NCI-H226 (cell line): ENCODE data around the gene G6PD.

Experiments used
- DNase-seq: peaks from one replicate; pipeline ENCODE4 v3.0.0-alpha.2; 2015

The G6PD gene

DNA sequence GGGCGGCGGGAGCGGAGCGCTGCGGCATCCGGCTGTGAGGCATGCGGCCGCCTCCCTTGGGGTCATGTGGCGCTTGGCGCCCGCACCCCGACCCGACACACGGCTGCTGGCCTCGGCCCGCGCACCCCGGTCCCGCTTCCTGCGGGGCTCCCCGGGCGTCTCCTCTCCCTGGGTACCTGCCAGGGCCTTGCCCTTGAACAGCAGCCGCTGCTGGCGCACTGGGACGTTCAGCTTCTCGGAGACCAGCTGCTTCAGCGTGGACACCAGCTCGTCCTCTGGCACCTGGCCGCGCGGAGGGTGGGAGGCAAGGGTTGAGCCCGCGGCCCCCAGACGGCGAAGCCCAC, 60.6 kb downstream of the G6PD start:
- no peak for DNase-seq

DNA sequence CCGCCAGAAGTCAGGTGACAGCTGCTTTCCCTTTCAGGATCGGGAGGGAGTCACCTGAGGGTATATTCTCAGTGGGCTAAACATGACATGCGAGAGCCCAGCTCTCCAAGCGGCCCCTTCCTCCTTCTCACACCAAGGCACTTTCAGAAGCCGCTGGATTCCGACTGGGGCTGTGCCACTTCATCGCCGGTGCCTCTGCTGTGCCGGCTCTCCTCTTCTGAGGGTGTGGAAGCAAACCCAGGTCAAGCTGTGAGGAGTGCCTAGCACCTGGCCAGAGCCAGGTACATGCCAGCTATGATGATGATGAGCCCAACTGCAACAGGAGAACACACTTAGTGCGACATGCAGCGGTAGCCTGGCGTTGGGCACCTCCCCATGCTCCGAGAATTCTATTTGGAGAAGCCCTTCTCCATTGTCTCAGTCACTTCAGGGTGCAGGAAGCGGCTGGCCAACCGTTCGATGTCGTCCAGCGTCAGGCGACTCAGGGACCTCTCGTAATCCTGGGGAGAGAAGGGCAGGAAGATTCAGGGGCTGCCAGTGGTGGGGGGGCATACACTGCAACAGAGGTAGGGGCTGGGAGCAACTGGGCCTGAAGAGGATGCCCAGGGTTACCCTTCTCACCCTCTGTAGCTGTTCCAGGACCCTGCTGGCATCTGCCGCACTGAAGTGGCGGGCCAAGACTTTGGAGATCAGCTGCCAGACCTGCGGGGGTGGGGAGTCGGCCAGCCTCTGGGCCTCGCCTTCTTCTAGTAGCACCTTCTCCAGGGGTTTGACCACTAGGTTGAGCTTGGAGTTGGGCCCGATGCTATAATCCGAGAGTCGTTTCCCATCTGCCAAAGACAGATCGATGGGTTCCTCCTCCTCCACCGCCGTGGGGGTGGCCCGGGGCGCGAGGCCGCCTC, 61.2 kb downstream of the G6PD start:
- no peak for DNase-seq

DNA sequence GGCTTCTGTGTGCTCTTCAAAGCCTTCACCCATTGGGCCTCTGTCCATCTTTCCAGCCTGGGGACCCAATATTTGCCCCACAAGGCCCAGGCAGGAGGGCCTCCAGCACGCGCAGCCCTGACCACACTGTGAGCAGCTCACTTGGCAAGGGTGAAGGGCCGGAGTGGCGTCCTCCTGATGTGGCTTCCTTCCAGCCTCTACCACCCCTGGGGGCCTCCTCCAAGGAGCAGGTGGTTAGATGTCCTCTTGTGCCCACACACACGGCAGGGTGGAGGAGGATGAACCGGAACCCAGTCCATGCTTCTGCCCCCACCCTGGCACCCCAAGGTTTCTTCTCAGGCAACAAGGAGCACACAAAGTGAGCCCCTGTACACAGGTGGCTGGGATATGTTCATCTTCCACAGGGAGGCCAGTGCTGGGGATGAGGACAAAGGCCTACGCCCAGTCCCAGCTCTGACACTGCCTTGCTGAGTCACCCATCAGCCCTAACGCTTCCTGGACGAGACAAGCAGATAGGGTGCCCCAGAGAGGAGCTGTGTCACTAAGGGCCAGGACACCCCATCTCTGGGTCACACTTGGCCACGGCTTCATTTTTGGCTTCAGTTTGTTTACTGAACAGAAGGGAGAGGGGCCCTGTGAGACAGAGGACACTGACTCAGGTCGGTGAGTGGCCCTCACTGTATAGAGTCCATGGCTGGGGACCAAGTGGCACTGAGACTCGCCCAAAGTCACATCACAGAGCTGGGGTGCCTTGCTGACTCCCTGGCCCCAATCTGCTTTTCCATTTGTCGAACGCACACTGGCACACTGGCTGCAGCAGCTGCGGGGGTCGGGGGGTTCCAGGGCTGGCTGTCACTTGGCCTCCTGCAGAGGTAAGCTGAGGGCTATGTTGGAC, 62.1 kb downstream of the G6PD start:
- DNase-seq = no peak

DNA sequence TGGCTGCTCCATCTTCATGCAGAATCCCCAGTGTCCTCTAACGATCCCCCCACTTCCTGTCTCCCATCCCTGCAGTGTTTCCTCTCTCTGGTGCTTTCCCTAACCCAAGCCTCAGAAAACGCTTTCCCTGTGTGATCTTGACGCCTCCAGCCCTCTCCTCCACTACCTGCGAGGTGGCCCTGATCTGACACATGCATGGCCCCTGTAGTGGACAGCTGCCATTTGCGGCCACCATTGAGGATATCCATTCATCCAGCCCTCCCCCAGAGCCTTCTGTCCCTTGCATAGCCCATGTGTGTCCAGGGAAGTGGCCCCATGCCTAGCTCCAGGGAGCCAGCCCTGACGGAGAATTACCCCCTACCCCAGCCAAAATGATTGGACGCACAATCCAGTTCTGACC, 63.3 kb downstream of the G6PD start:
- no peak for DNase-seq

DNA sequence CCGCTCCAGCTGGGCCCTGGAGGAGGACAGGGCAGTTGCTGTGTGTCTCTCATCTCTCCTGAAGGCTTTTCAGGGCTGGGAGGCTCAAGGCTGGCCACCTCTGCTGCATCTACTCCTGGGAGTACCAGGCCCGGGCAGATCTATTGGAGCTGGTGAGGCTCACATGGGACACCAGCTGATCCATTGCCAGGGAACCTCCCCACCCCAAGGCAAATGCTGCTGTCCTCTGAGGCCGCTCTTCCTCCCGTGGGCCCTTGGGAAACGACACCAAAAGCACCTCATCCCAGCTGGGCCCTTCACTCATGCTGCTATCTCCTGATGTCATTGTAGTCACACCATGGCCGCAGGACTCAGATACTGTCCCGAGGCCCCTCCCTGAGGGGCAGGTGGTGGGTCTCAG, 63.9 kb downstream of the G6PD start:
- no peak for DNase-seq

DNA sequence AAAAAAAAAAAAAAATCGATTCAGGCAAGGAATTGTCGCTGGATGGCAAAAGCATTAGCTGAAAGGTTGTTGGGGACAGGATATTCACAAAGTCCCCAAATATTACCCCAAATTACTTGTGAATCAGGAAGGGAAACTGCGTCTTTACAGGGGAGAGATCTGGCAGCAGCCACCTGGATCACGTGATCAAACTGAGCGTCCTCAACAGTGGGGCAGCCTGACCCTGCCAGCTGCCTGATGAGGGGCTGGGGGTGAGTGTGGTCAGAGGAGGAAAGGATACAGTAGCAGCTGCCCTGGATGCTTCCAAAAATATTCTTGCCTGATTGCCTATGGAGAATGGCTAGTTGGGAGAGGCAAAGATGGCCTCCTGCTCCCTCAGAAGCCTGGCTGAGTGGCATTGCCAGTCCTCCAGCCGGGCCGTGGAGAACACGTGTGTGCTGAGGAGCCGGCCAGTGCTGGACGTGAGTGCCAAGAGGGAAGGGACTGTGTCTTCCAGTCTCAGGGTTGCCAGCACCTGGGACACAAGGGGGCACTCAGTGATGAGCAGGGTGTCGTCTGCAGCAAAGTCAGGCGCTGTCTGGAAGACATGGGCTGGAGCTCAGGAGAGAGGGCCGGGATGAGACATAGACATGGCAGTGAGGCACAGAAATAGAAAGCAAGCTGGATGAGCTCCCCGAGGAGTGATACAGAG, 64.6 kb downstream of the G6PD start:
- no peak for DNase-seq
